ENCODE data around the gene PRKACG.

DNA sequence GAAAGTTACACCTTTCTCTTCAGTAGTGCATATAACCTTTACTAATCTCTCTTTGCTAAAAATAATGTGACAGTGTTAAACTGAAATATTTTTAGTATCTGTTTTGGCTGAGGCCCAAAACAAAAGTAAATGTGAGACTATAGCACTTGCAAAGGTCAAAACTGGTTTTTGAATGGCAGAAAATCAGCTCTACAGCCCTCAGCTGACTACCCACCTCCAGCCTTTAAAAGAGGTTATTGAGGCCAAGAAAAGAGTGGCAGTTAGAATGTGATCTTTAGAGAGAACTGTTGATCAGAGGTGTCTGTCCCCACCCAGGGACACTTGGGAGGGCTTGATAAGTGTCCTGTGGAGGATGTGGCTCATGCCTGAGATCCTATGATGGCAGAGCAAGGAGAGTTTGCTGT lies 30.9 kb downstream of the PRKACG start:
- TF ChIP-seq CTCF (IDR thresholded peaks at IDR 0.05) (no peak), POLR2A (IDR thresholded peaks at IDR 0.05) (no peak)
